UCSD-AML1 (cell line): ENCODE data around the gene PKN2.
"Not testable (repeated sequence)": the region's sequence is repeated elsewhere in the genome, so short reads cannot be mapped to it uniquely, and the experiment has no call there.

Experiments
- DNase-seq: peaks from one replicate; lab custom pipeline; 2025; ENCODE audit not compliant: unreplicated experiment; lab: John Stamatoyannopoulos, UW

Gene PKN2

DNA sequence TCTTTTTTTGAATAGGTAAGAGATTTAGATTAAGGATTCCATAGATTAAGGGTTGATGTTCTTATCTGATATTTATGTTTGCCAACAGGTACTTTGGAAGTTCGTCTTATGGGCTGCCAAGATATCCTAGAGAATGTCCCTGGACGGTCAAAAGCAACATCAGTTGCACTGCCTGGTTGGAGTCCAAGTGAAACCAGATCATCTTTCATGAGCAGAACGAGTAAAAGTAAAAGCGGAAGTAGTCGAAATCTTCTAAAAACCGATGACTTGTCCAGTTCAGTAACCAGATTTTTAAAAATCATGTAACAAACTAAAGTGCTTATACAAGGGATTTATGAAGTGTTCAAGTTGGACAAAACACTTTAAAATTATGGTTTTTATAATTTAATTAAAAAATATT is 100.5 kb downstream of the PKN2 start:
- DNase-seq: no peak

DNA sequence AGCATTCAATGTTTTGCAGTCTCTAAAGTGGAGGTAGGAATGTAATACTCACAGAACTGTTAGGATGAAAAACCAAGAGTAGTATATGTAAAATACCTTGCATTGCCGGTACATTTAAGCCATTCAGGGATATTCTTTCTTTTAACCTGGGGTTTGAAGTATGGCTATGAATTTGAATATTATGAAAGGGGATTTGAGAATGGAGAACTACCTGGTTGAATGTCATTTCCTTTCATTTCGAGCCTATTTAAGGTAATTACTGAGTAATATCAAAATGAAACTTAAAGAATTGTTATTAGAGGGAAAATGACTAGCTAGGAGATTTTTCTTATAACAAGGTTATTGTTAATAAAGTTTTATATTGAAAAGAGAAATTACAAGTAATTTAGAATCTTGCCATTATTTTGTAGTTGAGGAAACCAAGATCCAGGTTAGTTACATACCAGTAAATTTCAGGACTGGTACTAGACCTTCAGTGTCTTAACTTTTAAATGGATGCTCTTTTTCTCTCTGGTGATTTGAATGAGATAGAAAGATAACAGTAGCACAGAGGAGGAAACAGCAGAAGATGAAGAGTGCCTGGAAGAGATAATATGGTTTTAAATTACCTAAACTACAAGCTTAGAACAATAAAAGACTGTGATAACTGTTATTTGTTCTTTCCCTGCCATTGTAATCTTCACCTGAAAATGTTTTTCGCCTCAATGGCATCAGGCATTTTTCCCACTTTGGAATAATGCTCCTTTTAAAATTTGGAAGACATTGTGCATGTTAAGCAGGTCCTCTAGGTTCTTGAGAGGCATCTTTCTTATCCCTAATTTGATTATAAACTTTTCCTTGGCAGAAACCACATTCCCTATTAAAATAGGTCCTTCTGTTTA is 103.2 kb downstream of the PKN2 start:
- DNase-seq: no peak

- no peak for DNase-seq
These were observed 107.1 kb downstream of the PKN2 start for GRCh38 chr1:88791192-88791591.

DNA sequence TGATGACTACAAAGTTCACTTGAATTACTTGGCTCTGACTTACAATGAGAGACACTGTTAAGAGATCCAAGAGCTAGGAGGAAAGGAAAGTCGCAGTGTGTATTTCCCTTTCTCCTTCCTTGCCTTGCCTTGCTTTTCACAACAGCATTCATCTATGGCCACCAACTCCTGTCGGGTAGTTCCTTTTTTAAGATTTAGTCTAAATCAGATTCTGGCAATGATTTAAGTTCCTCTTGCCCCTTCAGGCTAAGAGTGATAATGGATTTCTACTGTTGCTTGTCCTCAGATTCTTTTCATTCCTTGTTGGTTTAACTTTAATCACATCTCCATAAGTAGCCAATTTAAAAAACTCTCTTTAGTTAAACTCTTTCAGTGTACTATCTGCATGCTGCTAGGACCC is 115.4 kb downstream of the PKN2 start:
- DNase-seq: no peak

GRCh38 chr1:88800382-88801051 is 116.4 kb downstream of the PKN2 start:
- no peak for DNase-seq

DNA sequence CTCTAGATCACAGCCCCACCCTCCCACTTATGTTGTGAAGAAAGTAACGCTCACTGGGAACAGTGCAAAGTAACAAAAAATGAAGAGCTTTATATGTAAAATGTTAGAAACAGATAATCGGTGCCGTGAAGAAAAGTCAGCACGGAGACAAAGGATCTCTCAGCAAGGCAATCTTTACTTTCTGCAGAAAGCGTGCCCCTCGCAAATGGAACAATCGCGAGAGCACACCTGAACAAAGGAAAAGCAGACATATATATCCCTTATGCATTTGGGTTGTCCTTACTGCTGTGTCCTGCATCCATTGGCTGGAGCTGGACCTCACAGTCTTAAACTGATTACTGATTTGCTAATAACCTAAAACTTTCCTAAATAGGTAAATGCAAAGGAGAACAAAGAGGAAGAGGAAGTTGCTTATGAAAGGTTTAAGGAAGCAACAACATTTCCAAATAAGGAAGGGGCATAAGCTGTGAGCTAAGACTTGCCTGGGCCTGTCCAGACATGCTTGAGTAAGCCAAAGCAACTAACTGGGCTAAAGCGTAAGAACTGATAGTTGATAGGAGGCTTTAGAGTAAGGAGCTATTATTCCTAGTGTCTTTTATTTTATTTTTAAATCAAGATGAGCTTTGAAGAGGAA is 117.6 kb downstream of the PKN2 start:
- DNase-seq: peak; percentile 10

- DNase-seq: no peak
These were observed 118.3 kb downstream of the PKN2 start for GRCh38 chr1:88802404-88802803.

DNA sequence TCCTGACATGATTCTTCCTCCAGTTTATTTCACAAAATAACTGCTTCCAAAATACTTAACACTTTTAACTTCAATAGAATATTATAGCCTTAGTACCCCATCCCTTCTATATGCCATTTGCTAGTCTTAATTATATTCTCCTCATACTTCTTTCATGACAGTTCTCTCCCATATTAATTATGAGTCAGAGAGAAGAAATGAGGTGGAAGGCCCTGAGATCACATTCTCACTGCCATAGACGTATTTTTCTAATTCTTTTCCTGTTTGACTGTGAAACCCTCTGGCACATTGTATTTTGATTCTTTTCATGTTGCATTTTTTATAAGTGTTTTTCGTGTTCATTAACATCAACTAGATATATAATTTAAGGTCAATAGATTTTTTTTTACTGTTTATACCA is 118.9 kb downstream of the PKN2 start:
- no peak for DNase-seq

DNA sequence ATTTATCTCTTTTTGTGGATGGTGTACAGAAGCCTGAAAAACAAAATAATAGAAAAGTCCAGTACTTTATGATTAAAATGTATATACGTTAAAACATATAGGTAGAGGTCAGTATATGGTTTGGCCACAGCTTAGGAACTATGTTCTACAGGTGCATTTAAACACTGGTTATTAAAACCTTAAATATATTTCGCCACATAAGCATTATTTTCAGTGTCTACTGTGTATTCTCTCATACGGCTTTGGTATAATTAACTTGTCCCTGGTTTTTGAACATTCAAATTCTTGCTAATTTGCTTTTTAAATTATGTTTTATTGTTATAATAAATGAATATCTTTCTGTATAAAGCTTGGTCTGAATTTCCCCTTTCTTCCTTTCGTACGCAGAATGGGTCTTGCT is 119.4 kb downstream of the PKN2 start:
- no peak for DNase-seq

- DNase-seq: no peak
These were observed 128.3 kb downstream of the PKN2 start for GRCh38 chr1:88812366-88812765.

DNA sequence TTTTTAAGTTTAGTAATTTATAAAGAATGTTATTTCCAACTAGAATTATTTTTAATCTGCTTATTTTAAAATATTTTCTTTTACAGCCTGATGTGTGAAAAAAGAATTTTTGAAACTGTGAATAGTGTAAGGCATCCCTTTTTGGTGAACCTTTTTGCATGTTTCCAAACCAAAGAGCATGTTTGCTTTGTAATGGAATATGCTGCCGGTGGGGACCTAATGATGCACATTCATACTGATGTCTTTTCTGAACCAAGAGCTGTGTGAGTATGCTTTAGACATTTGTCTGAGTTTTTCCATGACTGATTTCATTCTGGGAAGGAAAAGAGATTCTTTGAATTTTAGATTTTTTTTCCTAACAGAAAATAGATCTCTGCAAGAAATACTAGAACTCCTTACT is 129.4 kb downstream of the PKN2 start:
- DNase-seq: no peak

DNA sequence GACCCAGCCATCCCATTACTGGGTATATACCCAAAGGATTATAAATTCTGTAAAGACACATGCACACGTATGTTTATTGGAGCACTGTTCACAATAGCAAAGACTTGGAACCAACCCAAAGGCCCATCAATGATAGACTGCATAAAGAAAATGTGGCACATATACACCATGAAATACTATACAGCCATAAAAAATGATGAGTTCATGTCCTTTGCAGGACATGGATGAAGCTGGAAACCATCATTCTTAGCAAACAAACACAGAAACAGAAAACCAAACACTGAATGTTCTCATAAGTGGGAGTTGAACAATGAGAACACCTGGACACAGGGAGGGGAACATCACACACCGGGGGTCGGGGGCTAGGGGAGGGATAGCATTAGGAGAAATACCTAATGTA is 135.6 kb downstream of the PKN2 start:
- not testable (repeated sequence) for DNase-seq

GRCh38 chr1:88825721-88826120 is 141.6 kb downstream of the PKN2 start:
- no peak for DNase-seq

DNA sequence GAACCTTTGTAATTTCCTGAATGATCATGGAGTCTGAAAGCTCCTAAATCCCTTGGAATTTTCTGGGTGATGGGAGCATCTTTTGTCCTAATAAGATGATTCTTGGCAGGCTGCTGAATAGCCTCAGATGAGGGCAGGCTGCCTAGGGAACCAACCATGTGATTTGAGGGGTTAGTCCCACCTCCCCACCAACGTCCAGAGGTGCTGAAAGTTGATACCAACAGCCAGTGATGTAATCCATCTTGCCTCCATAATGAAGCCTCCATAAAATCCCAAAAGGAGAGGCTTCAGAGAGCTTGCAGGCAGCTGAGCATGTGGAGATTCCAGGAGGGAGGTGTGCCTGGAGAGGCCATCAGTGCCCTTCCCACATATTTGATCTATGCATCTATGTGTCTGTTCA is 163.6 kb downstream of the PKN2 start:
- DNase-seq: no peak

GRCh38 chr1:88851303-88852063 is 167.4 kb downstream of the PKN2 start:
- DNase-seq: no peak

DNA sequence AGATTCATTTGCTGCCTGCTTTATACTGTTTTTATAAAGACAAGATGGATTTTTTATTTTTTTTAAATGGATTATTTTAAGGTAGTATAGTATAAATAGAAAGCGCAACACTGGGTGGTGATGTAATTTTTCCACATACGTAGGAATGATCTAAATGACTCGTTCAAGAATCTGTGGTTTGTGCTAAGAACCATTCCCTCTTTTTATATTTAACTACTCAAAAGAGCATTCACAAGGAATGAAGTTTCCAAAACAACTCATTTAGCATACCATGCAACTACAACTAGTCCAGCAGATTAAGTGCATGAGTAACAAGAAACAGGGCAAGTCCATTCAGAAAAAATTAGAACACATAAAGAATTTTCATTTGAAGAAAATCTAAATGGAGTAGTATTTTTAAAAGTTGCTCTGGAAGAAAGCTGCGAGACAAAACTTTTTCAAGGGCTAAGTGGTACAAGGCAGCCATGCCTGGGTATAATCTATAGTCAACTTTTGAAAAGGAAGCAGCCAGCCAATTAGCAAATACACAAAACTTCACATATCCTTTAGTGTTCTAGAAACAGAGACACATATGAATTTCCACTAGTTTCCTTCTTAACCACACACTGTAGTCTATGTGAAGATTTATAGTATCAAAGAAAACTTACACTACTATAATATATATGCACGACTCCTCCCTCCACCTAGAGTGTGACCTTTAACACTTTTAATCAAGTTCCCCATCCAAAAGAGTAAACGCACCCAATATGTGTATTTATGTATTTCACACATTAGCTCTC is 183.9 kb downstream of the PKN2 start:
- DNase-seq: no peak

GRCh38 chr1:88869644-88870043 is 185.6 kb downstream of the PKN2 start:
- not testable (repeated sequence) for DNase-seq

- no peak for DNase-seq
These were observed 189.8 kb downstream of the PKN2 start for GRCh38 chr1:88873737-88874349.

- DNase-seq: no peak
These were observed 191.5 kb downstream of the PKN2 start for GRCh38 chr1:88875595-88875994.
